ENCODE data around the gene MGLL.

The MGLL gene

GRCh38 chr3:127839099-127839498 is 16.8 kb upstream of the MGLL start:
- Histone ChIP-seq H3K79me2 (ENCODE audit: insufficient read depth, low read depth) (no peaks in the 10 kb centered on the region), H3K4me2 (no peak overlapping the region), H3K27ac (no peak overlapping the region), H3K4me1 (ENCODE audit: low read depth, poor library complexity, severe bottlenecking) (no peaks in the 10 kb centered on the region), H3K4me3 (IDR thresholded peaks at IDR 0.05; ENCODE audit: insufficient read depth, low read depth, low read length) (no peak overlapping the region), H3K27me3 (ENCODE audit: insufficient read depth, low read depth) (no peaks in the 10 kb centered on the region), H3K36me3 (ENCODE audit: insufficient read depth) (no peaks in the 10 kb centered on the region), H4K20me1 (ENCODE audit: insufficient read depth) (no peaks in the 10 kb centered on the region), H3K9ac (no peak overlapping the region), H2AFZ (ENCODE audit: low read depth) (no peak overlapping the region)
- TF ChIP-seq CTCF (conservative IDR thresholded peaks at IDR 0.05; ENCODE audit: low read depth, low read length): no peak

- Histone ChIP-seq H4K20me1 (ENCODE audit: insufficient read depth) (no peaks in the 10 kb centered on the region), H3K4me3 (IDR thresholded peaks at IDR 0.05; ENCODE audit: insufficient read depth, low read depth, low read length) (no peak overlapping the region), H2AFZ (ENCODE audit: low read depth) (no peak overlapping the region), H3K27ac (no peak overlapping the region), H3K79me2 (ENCODE audit: insufficient read depth, low read depth) (no peaks in the 10 kb centered on the region), H3K36me3 (ENCODE audit: insufficient read depth) (no peaks in the 10 kb centered on the region), H3K4me1 (ENCODE audit: low read depth, poor library complexity, severe bottlenecking) (no peaks in the 10 kb centered on the region), H3K4me2 (no peak overlapping the region), H3K27me3 (ENCODE audit: insufficient read depth, low read depth) (no peaks in the 10 kb centered on the region), H3K9ac (no peak overlapping the region)
- no peak for TF ChIP-seq CTCF (conservative IDR thresholded peaks at IDR 0.05; ENCODE audit: low read depth, low read length)
Measured at GRCh38 chr3:127835993-127836882, 13.9 kb upstream of the MGLL start.

- H3K27me3 ChIP-seq (ENCODE audit: insufficient read depth, low read depth): no peaks in the 10 kb centered on the region
- H4K20me1 ChIP-seq (ENCODE audit: insufficient read depth): no peaks in the 10 kb centered on the region
- H3K4me3 ChIP-seq (IDR thresholded peaks at IDR 0.05; ENCODE audit: insufficient read depth, low read depth, low read length): no peak overlapping the region
- H3K27ac ChIP-seq: no peak overlapping the region
- no peaks in the 10 kb centered on the region for H3K4me1 ChIP-seq (ENCODE audit: low read depth, poor library complexity, severe bottlenecking)
- no peak overlapping the region for H3K9ac ChIP-seq
- TF ChIP-seq CTCF (conservative IDR thresholded peaks at IDR 0.05; ENCODE audit: low read depth, low read length): no peak
- no peak overlapping the region for H3K4me2 ChIP-seq
- H3K79me2 ChIP-seq (ENCODE audit: insufficient read depth, low read depth): no peaks in the 10 kb centered on the region
- H3K36me3 ChIP-seq (ENCODE audit: insufficient read depth): no peaks in the 10 kb centered on the region
- no peak overlapping the region for H2AFZ ChIP-seq (ENCODE audit: low read depth)
Measured at GRCh38 chr3:127834771-127835170, 12.5 kb upstream of the MGLL start.

- no peak for TF ChIP-seq CTCF (conservative IDR thresholded peaks at IDR 0.05; ENCODE audit: low read depth, low read length)
- no peak overlapping the region for H3K9ac ChIP-seq
- H3K4me2 ChIP-seq: no peak overlapping the region
- no peak overlapping the region for H3K4me3 ChIP-seq (IDR thresholded peaks at IDR 0.05; ENCODE audit: insufficient read depth, low read depth, low read length)
- no peaks in the 10 kb centered on the region for H3K27me3 ChIP-seq (ENCODE audit: insufficient read depth, low read depth)
- no peaks in the 10 kb centered on the region for H3K36me3 ChIP-seq (ENCODE audit: insufficient read depth)
- H2AFZ ChIP-seq (ENCODE audit: low read depth): no peak overlapping the region
- no peak overlapping the region for H3K27ac ChIP-seq
- H4K20me1 ChIP-seq (ENCODE audit: insufficient read depth): no peaks in the 10 kb centered on the region
- H3K79me2 ChIP-seq (ENCODE audit: insufficient read depth, low read depth): no peaks in the 10 kb centered on the region
- no peaks in the 10 kb centered on the region for H3K4me1 ChIP-seq (ENCODE audit: low read depth, poor library complexity, severe bottlenecking)
Measured at GRCh38 chr3:127833281-127834032, 11.1 kb upstream of the MGLL start.

Measured in KMS-11 (cell line).